OCI-LY3 (cell line): Measurements from ENCODE around the gene MAP3K4.

Experiments
- H2AFZ ChIP-seq: fragments of 200-600, 300-600 bp; shearing (Covaris generic); 2 replicates; pipeline ENCODE4 v1.6.0; 2014; ENCODE audit warnings: antibody characterized with exemption, low read depth, low read length
- H3K27ac ChIP-seq: fragments of 200-600, 300-600 bp; sonication (generic); 2 replicates; pipeline ENCODE4 v1.5.1; 2014; ENCODE audit warnings: mild to moderate bottlenecking, low read length, moderate library complexity, mixed read lengths
- H3K27me3 ChIP-seq: fragments of 200-600, 300-600 bp; sonication (generic); 2 replicates; pipeline ENCODE4 v1.6.1; 2014; ENCODE audit warnings: low read depth, low read length, mixed read lengths
- H3K36me3 ChIP-seq: fragments of 200-600, 300-600 bp; sonication (generic); replicated peaks from 2 replicates; pipeline ENCODE3; 2014; ENCODE audit warnings: low read depth, low read length, mixed read lengths
- H3K4me1 ChIP-seq: fragments of 300-600, 200-600 bp; sonication (generic); 2 replicates; pipeline ENCODE4 v1.6.1; 2014; ENCODE audit warnings: low read length, mixed read lengths
- H3K4me2 ChIP-seq: fragments of 200-600, 300-600 bp; sonication (generic); 2 replicates; pipeline ENCODE4 v1.6.1; 2014; ENCODE audit warnings: low read length, mixed read lengths
- H3K4me3 ChIP-seq: fragments of 300-600, 200-600 bp; sonication (generic); 2 replicates; pipeline ENCODE4 v1.5.1; 2014; ENCODE audit warnings: antibody characterized with exemption, mild to moderate bottlenecking, low read length, moderate library complexity
- H3K79me2 ChIP-seq: fragments of 300-600, 200-600 bp; shearing (Covaris generic); 2 replicates; pipeline ENCODE4 v1.6.1; 2014; ENCODE audit warnings: mild to moderate bottlenecking, low read length, mixed read lengths
- H3K9ac ChIP-seq: fragments of 300-600, 200-600 bp; shearing (Covaris generic); 2 replicates; pipeline ENCODE4 v1.6.0; 2014; ENCODE audit warnings: mild to moderate bottlenecking, low read length, moderate library complexity
- H3K9me3 ChIP-seq: fragments of 200-600, 300-600 bp; shearing (Covaris generic); 2 replicates; pipeline ENCODE4 v1.6.1; 2014; ENCODE audit warnings: low read length, mixed read lengths; ENCODE audit not compliant: insufficient read depth
- H4K20me1 ChIP-seq: fragments of 200-600, 300-600 bp; sonication (generic); 2 replicates; pipeline ENCODE4 v1.6.1; 2016; ENCODE audit warnings: low read length, mixed read lengths; ENCODE audit not compliant: insufficient read depth
- CTCF ChIP-seq: fragments of 200-600, 300-600 bp; sonication (generic); IDR thresholded peaks from 2 replicates; pipeline ENCODE4 v1.5.1; 2014; ENCODE audit warnings: antibody characterized with exemption, low read length, low read depth
- EZH2phosphoT487 ChIP-seq: fragments of 200-600 bp; shearing (Covaris generic); IDR thresholded peaks from 2 replicates; pipeline ENCODE4 v1.6.1; 2018; ENCODE audit warnings: antibody characterized with exemption, mixed run types, low read depth

MAP3K4 gene

GRCh38 chr6:161019324-161019839, 27.8 kb downstream of the MAP3K4 start:
- peaks cover 7% of the 10 kb centered on the region for H3K36me3 ChIP-seq
- no peak overlapping the region for H3K9ac ChIP-seq
- no peak overlapping the region for H3K4me3 ChIP-seq
- H2AFZ ChIP-seq, result no peak overlapping the region
- no peak overlapping the region for H3K27ac ChIP-seq
- H3K79me2 ChIP-seq, result peaks cover 85% of the 10 kb centered on the region
- no peaks in the 10 kb centered on the region for H3K4me1 ChIP-seq
- peaks cover 49% of the 10 kb centered on the region for H4K20me1 ChIP-seq
- no peaks in the 10 kb centered on the region for H3K9me3 ChIP-seq
- TF ChIP-seq CTCF, result no peak
- no peak for TF ChIP-seq EZH2phosphoT487
- no peak overlapping the region for H3K4me2 ChIP-seq
- H3K27me3 ChIP-seq, result no peaks in the 10 kb centered on the region

- TF ChIP-seq EZH2phosphoT487, result no peak
- TF ChIP-seq CTCF, result no peak
- Histone ChIP-seq H3K4me1 (no peaks in the 10 kb centered on the region), H3K36me3 (peaks cover 7% of the 10 kb centered on the region), H3K4me3 (no peak overlapping the region), H3K4me2 (no peak overlapping the region), H3K9me3 (no peaks in the 10 kb centered on the region), H3K79me2 (peaks cover 81% of the 10 kb centered on the region), H3K9ac (no peak overlapping the region), H3K27me3 (no peaks in the 10 kb centered on the region), H3K27ac (no peak overlapping the region), H4K20me1 (peaks cover 45% of the 10 kb centered on the region), H2AFZ (no peak overlapping the region)
These were observed 30.0 kb downstream of the MAP3K4 start for GRCh38 chr6:161021543-161021942.

GRCh38 chr6:161021998-161022743, 30.6 kb downstream of the MAP3K4 start:
- H3K79me2 ChIP-seq, result peaks cover 78% of the 10 kb centered on the region
- H3K4me3 ChIP-seq, result no peak overlapping the region
- no peaks in the 10 kb centered on the region for H3K4me1 ChIP-seq

More at GRCh38 chr6:161021998-161022743, 30.6 kb downstream of the MAP3K4 start:
- Histone ChIP-seq H2AFZ (no peak overlapping the region), H3K4me2 (no peak overlapping the region), H3K27me3 (no peaks in the 10 kb centered on the region), H4K20me1 (peaks cover 42% of the 10 kb centered on the region), H3K9ac (no peak overlapping the region), H3K27ac (no peak overlapping the region), H3K9me3 (no peaks in the 10 kb centered on the region), H3K36me3 (peaks cover 7% of the 10 kb centered on the region)
- no peak for TF ChIP-seq CTCF
- no peak for TF ChIP-seq EZH2phosphoT487
